Activated CD4-positive, alpha-beta T cell treated with anti-CD3 and anti-CD28 coated beads, Interleukin-2, amount 50 U/mL, for 48 hours (primary cell): ENCODE results near the gene FGF12.

ENCODE experiments used
- DNase-seq, 2 experiments: peaks; one replicate each; pipeline ENCODE4 v3.0.0-alpha.2; 2020

Gene FGF12

GRCh38 chr3:192317564-192317963 is 409.8 kb downstream of the FGF12 start:
- no peak for DNase-seq

DNA sequence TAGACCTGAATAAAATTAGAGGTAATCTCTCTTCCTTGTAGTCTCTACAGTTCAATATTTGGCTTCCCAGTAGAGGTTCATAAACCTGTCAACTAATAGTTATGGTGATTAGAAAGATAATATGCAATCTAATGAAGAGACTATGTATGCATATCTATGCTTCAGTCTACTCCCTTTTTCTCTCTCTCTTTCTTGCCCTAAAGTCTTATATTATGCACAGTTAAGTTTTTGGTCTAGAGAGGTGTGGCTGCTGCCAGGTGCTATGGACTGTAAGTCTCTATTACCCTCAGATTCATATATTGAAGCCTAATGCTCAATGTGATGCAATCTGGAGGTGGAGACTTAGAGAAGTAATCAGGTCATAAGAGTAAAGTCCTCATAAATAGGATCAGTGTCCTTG is 413.7 kb downstream of the FGF12 start:
- no peak for DNase-seq

DNA sequence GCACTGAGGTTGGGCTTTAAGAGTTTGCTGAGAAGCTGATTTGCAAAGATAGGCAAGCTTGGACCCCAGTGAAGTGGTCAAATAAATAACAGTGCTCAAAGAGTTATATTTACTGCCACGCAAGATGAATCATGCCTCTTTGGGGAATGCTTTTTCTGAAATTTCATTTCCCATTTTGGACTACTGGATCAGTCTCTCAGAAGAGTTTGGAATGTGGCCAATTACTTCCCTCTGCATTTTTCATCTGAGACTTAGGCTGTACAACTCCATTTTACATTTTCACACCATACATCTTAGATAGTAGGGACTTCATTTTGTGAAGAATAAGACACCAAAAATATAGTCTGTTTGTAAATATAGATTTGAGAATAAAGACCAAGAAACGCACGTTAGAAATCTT is 419.7 kb downstream of the FGF12 start:
- no peak for DNase-seq

DNA sequence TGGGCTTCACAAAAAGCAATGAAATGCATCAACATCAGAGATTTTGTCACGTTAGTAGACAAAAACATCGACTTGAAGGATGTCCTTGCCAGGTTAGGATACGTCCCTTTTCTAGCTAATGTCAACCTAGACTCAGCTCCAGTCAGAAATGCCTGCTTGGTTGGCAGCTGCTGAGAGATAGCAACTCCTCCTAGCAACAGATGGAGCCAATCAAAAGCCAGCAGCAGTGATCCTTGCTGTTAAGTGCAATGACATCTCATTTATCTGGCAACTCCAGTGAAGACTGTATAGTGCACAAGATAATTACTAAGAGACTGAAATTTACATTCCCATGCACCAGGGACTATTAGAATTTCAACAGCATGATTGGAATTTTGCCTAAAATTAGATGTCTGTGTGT is 424.1 kb downstream of the FGF12 start:
- DNase-seq: no peak

DNA sequence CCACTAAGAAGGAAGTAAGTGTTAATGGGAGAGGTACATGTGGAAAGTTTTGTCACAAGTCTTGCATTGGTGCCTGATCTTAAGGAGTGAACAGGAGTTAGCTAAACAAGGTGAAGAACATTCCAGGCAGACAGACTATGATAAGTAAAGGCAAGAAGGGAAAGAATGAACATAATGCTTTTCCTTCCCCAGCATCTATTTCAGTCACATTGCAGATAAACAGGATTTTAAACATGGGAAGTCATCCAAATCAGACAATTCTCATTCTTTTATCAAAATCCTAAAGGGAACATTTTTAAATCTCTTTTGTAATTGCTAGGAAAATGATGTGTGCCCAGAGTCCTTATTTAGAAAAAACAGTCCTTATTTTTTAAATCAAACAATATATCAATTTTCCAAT is 424.6 kb downstream of the FGF12 start:
- no peak for DNase-seq

GRCh38 chr3:192299921-192300320 is 427.4 kb downstream of the FGF12 start:
- no peak for DNase-seq

GRCh38 chr3:192296845-192297244 is 430.5 kb downstream of the FGF12 start:
- no peak for DNase-seq

GRCh38 chr3:192284443-192285072 is 442.8 kb downstream of the FGF12 start:
- no peak for DNase-seq

- no peak for DNase-seq
These were observed 446.0 kb downstream of the FGF12 start for GRCh38 chr3:192281207-192281880.

DNA sequence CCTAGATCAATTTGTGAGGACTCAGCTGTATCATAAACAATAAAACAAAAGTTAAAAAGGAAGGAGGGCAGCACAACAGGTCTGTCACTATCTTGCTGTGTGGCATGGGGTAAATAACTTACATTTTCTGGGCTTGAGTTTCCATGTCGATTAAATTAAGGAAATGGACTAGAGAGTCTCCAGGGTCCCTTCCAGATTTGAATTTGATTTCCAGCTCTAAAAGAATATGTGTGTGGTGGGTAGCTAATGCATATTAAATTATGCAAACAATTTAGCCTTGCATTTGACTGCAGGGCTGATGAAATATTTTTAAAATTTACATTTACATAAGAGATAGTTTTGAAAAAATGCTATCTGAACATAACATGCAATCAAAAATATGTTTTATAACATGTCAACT is 447.7 kb downstream of the FGF12 start:
- no peak for DNase-seq

DNA sequence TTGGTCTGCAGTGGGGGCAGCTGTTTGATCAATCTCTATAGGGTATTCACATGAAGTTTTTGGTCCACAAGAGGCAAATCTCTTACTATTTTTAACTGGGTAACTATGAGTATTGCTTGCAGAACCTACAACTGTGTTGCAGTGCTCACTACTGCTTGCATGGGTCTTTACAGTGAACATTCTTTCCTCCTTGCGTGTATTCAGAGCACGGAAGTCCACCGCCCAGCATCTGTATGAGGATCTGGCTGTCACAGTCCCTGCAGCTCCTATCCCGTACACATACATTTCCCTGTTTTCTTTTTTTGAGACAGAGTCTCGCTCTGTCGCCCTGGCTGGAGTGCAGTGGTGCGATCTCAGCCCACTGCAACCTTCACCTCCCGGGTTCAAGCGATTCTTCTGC is 449.9 kb downstream of the FGF12 start:
- no peak for DNase-seq

DNA sequence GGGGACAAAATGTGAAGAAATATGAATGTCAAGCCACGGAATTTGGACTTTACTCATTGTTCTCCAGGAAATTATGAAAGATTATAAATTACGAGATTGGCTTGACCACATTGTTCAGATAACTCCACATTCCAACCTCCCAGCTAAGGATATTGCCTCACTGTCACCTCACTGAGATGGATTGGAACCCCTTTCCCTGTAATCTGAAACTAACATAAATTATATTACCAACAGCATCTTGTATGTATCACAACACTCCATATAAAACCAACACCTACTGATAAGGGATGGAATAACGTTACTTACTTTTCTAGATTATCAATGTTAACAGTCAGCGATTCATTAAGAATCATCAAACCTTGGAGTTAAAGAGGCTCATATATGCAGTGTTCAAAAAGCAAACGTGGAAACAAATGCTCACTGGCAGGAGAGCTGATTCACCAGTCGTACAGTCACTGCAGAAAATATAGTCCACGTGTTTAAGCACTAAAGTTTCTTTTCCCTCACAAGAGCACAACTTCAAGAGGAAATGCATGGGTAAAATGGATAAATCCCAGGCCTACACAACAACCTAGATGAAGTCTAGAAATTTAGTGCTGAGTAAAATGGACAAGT is 451.5 kb downstream of the FGF12 start:
- no peak for DNase-seq

DNA sequence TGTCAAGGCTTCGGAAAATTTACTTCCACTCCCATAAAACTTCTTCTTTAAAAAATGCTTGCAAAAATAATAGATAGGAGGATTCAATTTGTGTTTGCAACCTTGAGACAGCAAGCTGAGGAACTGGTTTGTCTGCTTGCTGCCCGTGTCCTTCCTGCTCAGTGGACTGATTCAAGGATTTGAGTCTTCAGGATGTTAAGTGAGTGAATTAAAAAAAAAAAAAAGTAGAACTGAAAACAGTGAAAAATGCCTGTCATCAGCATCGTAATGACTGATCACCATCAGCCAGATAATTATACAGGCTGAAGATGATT is 453.7 kb downstream of the FGF12 start:
- no peak for DNase-seq

GRCh38 chr3:192273001-192273696 is 454.2 kb downstream of the FGF12 start:
- no peak for DNase-seq

- DNase-seq: no peak
These were observed 465.3 kb downstream of the FGF12 start for GRCh38 chr3:192262001-192262400.

DNA sequence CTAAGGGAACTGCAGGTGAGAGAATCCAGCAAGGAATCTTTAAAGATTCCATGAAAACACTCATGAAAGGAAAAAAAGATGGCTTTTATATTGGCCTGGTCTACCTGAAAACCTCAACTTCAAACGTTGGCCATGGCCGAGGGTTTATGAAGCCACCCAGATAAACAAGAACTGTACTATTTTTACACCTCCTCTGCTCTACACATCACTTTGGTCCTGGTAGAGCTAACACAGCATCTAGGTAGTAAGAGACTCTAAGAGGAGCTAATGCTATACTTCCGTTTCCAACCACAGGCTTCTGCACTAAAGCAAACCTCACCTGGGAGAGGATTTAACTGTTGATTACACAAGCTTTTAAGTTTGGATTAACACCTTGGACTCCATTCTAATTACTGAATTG is 466.2 kb downstream of the FGF12 start:
- no peak for DNase-seq

DNA sequence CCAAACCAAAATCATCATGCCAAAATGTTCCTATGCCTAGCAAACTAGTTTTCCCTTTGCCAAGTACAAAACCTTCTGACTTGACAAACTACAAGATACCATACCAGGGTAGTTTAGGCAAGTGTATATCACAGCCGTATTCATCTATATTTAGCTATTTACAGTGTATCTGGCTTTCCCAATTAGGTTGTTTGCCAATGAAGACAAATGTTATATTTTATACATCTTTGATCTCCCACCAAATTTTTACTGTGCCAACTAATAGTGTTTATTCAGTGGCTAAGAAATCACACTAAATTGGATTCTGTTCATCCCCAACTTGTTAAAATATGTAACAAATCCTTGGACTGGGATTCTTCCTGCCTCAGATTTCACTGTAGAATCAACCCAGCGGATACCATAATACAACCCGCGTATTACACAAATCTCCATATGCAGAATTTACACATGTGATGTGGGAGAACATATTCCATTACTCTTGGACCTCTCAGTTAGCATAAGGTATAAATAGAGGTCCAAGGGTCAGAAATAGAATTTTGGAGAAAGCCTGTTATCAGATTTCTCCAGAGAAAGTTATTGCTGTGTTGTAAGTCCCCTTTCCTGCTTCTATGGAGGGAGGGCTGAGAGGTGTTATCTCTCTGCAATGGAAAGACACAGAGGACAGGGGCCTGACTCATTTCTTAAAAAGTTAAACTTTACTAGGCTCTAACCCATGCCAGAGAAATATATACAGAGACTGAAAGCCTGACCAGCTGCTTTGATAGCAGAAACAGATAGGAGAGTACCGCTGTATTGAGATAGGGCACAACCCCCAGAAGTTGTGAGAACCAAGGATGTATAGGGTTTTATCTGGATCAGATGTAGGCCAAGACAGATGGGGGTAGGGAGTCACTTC is 467.0 kb downstream of the FGF12 start:
- no peak for DNase-seq

GRCh38 chr3:192259661-192260060 is 467.7 kb downstream of the FGF12 start:
- no peak for DNase-seq

DNA sequence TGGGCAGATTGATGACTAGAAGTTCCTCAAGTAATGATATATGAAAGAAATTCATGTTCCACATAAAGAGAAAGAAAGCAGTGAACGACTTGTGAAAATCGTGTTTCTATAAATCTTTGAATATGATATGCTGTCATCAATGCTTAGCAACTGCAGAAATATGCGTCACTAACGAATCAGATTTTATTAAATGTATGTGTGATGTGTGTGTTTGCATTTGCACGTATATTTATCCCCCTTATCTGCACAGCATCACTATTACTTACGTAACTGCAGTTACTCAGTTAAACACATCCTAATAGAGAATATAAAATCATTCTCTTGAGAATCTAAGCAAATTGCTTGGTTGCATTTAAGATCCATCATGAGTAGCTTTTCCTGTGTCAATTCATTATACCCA is 468.6 kb downstream of the FGF12 start:
- no peak for DNase-seq

GRCh38 chr3:192255839-192256238 is 471.5 kb downstream of the FGF12 start:
- no peak for DNase-seq

DNA sequence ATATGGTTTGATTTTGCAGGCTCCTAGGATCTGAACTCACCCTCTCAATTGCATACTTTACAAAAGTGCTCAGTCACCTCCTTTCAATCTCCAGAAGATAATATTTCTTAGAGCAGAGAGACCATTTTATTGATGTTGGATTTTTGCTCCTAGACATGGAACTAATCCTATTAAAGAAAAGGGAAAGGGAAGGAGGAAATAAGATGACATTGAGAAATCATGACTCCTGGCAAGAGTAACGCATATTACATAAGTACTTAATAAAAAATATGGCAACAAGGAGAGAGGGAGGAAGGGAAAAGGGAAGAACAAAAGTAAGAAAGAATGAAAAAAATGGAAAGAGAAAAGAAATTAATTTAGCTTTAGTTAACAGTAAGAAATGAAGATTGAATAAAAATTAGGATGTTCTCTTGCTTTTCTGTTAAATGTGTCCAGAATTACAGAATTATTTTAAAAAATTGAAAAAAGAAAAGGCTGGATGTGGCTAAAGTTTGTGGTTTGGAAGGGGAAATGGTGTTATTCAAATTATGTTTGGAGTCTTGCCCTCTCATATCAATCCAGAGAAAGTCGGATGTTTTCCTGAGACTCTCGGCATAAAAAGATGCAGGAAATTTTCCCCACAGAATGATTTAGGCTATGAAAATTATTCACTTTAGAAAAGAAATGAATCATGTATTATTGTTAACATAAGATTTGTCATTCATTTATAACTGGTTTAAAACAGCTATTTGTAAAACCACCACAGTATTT is 474.0 kb downstream of the FGF12 start:
- DNase-seq: no peak

GRCh38 chr3:192249516-192249915 is 477.8 kb downstream of the FGF12 start:
- no peak for DNase-seq
